Thyroid gland (tissue), 4 donors: ENCODE measurements around the gene SLC9A7. TPM values are rescaled to one million over a fixed set of nuclear protein-coding genes. Genes with fewer than 3 reads are reported as not detected.

Source experiments
- DNase-seq, 2 donors: peaks; one replicate each; pipeline ENCODE4 v3.0.0-alpha.2; 2019
- H3K27ac ChIP-seq, 3 donors: fragments of 200-600 bp; sonication (generic); 1 replicate in 2 of 3; 2 replicates in 1 of 3; pipeline ENCODE4 v1.5.1; 2016 to 2019; ENCODE audit warnings: mild to moderate bottlenecking in 1 of 3, moderate library complexity in 1 of 3
- H3K27me3 ChIP-seq: fragments of 200-600 bp; sonication (generic); one replicate; pipeline ENCODE4 v1.5.1; 2019
- H3K36me3 ChIP-seq, 2 donors: fragments of 200-600 bp; sonication (generic); one replicate each; pipeline ENCODE4 v1.5.1; 2016 to 2019
- H3K4me1 ChIP-seq, 2 donors: fragments of 200-600 bp; sonication (generic); one replicate each; pipeline ENCODE4 v1.5.1; 2017 to 2019
- H3K4me3 ChIP-seq, 3 donors: fragments of 200-600 bp; sonication (generic); replicated peaks in 1 of 3; 1 replicate in 2 of 3; 2 replicates in 1 of 3; pipeline ENCODE4 v1.5.1; 2016; ENCODE audit warnings: mild to moderate bottlenecking in 1 of 3
- H3K9me3 ChIP-seq: fragments of 200-600 bp; sonication (generic); one replicate; pipeline ENCODE4 v1.5.1; 2017
- POLR2A ChIP-seq, 2 donors: fragments of 450-650 bp; IDR thresholded peaks; one replicate each; pipeline ENCODE4 v1.6.1; 2017; ENCODE audit warnings: antibody characterized with exemption in 2 of 2, mild to moderate bottlenecking in 2 of 2, moderate library complexity in 1 of 2
- WGBS, 2 donors: methylation state at CpG; one replicate each; pipeline ENCODE4 v1.1.5; 2017; 5-methylcytosine and 5-hydroxymethylcytosine counted together
- intact Hi-C: fragments of 100-400 bp; cut with DNase I; formaldehyde crosslinking; loops from one replicate; pipeline ENCODE4 v1.15.1; 2023
- small RNA-seq: library from RNA; depleted of rRNA; stranded (forward); fragments of <200 nt; gene quantifications from one replicate; pipeline ENCODE3, GENCODE V24; 2016
- total RNA-seq, 4 donors: library from RNA; depleted of rRNA; stranded (reverse); fragments of >200 nt; gene quantifications; one replicate each; pipeline ENCODE4 v1.2.3, GENCODE V29; 2016
- TF ChIP-seq, protein P1 (sequence below), 6 experiments: fragments of 200-600 bp in 3 of 6; fragments of 450-650 bp in 3 of 6; sonication (generic) in 3 of 6; IDR thresholded peaks; one replicate each; pipeline ENCODE4 v1.5.1; 2016 to 2019; ENCODE audit warnings: antibody characterized with exemption in 6 of 6, mild to moderate bottlenecking in 2 of 6, inconsistent platforms in 1 of 6, moderate library complexity in 1 of 6

The SLC9A7 gene
- total RNA-seq, 4 donors from 2014 or later, result 18.4 to 35.5 (median 26.3) TPM

GRCh38 chrX:46551494-46552128 lies 207.3 kb downstream of the SLC9A7 start:
- DNase-seq, result no peak
- TF ChIP-seq, protein P1, sequence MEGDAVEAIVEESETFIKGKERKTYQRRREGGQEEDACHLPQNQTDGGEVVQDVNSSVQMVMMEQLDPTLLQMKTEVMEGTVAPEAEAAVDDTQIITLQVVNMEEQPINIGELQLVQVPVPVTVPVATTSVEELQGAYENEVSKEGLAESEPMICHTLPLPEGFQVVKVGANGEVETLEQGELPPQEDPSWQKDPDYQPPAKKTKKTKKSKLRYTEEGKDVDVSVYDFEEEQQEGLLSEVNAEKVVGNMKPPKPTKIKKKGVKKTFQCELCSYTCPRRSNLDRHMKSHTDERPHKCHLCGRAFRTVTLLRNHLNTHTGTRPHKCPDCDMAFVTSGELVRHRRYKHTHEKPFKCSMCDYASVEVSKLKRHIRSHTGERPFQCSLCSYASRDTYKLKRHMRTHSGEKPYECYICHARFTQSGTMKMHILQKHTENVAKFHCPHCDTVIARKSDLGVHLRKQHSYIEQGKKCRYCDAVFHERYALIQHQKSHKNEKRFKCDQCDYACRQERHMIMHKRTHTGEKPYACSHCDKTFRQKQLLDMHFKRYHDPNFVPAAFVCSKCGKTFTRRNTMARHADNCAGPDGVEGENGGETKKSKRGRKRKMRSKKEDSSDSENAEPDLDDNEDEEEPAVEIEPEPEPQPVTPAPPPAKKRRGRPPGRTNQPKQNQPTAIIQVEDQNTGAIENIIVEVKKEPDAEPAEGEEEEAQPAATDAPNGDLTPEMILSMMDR (IDR thresholded peaks at IDR 0.05), result no peak
- TF ChIP-seq POLR2A (IDR thresholded peaks at IDR 0.05), result no peak
- WGBS, 2 donors, result 90 to 91% methylated on average over 8 of the region's 8 CpGs

GRCh38 chrX:46549914-46550313 lies 209.0 kb downstream of the SLC9A7 start:
- intact Hi-C loops, result no loop called here
- WGBS, 2 donors, result 93 to 95% methylated on average over 1 of the region's 1 CpG
- no peak for TF ChIP-seq POLR2A (IDR thresholded peaks at IDR 0.05)
- TF ChIP-seq, protein P1 (IDR thresholded peaks at IDR 0.05), result no peak

More at GRCh38 chrX:46551494-46552128, 207.3 kb downstream of the SLC9A7 start:
- no peaks in the 10 kb centered on the region for H3K36me3 ChIP-seq
- intact Hi-C loops, result no loop called here
- H3K4me3 ChIP-seq, result no peak overlapping the region
- no peaks in the 10 kb centered on the region for H3K27me3 ChIP-seq
- no peaks in the 10 kb centered on the region for H3K9me3 ChIP-seq
- no peak overlapping the region for H3K27ac ChIP-seq
- peaks cover 0 to 3% of the 10 kb centered on the region in 2 donors for H3K4me1 ChIP-seq

More at GRCh38 chrX:46549914-46550313, 209.0 kb downstream of the SLC9A7 start:
- DNase-seq, result no peak
- Histone ChIP-seq H3K36me3 (no peaks in the 10 kb centered on the region), H3K4me3 (no peak overlapping the region), H3K27me3 (no peaks in the 10 kb centered on the region), H3K4me1 (peaks cover 0 to 3% of the 10 kb centered on the region in 2 donors), H3K9me3 (no peaks in the 10 kb centered on the region), H3K27ac (no peak overlapping the region)

Small RNA genes within 50 kb of the gene (small RNA-seq; reads per million reads assigned to genes)
- not detected for gene RF00017

Other genes starting within 250 kb of the SLC9A7 start
- gene ZNF674, start 213.7 kb downstream of the SLC9A7 start, total RNA-seq, result 1 to 10 TPM; 2.9 to 9.3 (median 6.6) TPM
- gene CHST7, start 185.4 kb downstream of the SLC9A7 start, total RNA-seq, result 10 to 100 TPM in 3 of 4 donors, 1 to 10 TPM in 1; 9.0 to 28.5 (median 20.4) TPM
- 10 to 100 TPM in 2 of 4 donors, 1 to 10 TPM in 2; 7.5 to 12.9 (median 10.1) TPM for gene RP2, start 77.9 kb upstream of the SLC9A7 start, total RNA-seq
- 1 to 10 TPM; 6.0 to 8.5 (median 7.8) TPM for gene JADE3, start 153.3 kb upstream of the SLC9A7 start, total RNA-seq